Lung (tissue), 12 donors: ENCODE data around the gene PPP4R3B. TPM values are rescaled to one million over a fixed set of nuclear protein-coding genes. Genes with fewer than 3 reads are reported as not detected.

Source experiments
- ATAC-seq: fragments of 200-7000 bp; cut with Tn5 transposase; one replicate; pipeline ENCODE4 v1.9.1; 2020; ENCODE audit warnings: moderate number of reproducible peaks; ENCODE audit not compliant: insufficient read depth, low FRiP score
- DNase-seq, 3 donors: peaks; one replicate each; pipeline ENCODE4 v3.0.0-alpha.2; 2013 to 2017
- H3K27ac ChIP-seq, 2 donors: one replicate each; pipeline ENCODE4 v1.5.1; 2013; ENCODE audit warnings: mild to moderate bottlenecking in 2 of 2, moderate library complexity in 2 of 2, control low read depth in 1 of 2, inconsistent platforms in 1 of 2, low read depth in 1 of 2, low read length in 1 of 2
- H3K27me3 ChIP-seq, 3 donors: one replicate each; pipeline ENCODE4 v1.5.1; 2013; ENCODE audit warnings: low read length in 2 of 3; ENCODE audit not compliant: control insufficient read depth in 3 of 3, insufficient read depth in 3 of 3
- H3K36me3 ChIP-seq, 4 donors: one replicate each; pipeline ENCODE4 v1.5.1; 2013; ENCODE audit warnings: low read length in 4 of 4, mild to moderate bottlenecking in 1 of 4, moderate library complexity in 1 of 4; ENCODE audit not compliant: control insufficient read depth in 4 of 4, insufficient read depth in 4 of 4
- H3K4me1 ChIP-seq, 5 donors: one replicate each; pipeline ENCODE4 v1.5.1; 2013; ENCODE audit warnings: low read length in 5 of 5, mild to moderate bottlenecking in 2 of 5, moderate library complexity in 1 of 5; ENCODE audit not compliant: control insufficient read depth in 5 of 5, insufficient read depth in 5 of 5
- H3K4me3 ChIP-seq: one replicate; pipeline ENCODE4 v1.5.1; 2013; ENCODE audit warnings: mild to moderate bottlenecking, control low read depth, moderate library complexity
- H3K9ac ChIP-seq, 2 donors: one replicate each; pipeline ENCODE4 v1.5.1; 2013; ENCODE audit warnings: low read length in 2 of 2, control low read depth in 1 of 2; ENCODE audit not compliant: insufficient read depth in 1 of 2
- H3K9me3 ChIP-seq, 4 donors: one replicate each; pipeline ENCODE4 v1.5.1; 2013; ENCODE audit warnings: low read length in 3 of 4, mild to moderate bottlenecking in 1 of 4, moderate library complexity in 1 of 4; ENCODE audit not compliant: control insufficient read depth in 4 of 4, insufficient read depth in 3 of 4
- CTCF ChIP-seq: IDR thresholded peaks from 2 replicates; pipeline ENCODE4 v1.5.1; 2012; ENCODE audit warnings: mild to moderate bottlenecking; ENCODE audit errors: control extremely low read depth, extremely low read depth
- WGBS, 2 donors: extraction: QIAGEN DNeasy Blood & Tissue Kit; methylation state at CpG; one replicate each; pipeline ENCODE4 v1.1.7; 2013; 5-methylcytosine and 5-hydroxymethylcytosine counted together
- polyA plus RNA-seq, 2 donors: library from polyadenylated mRNA; stranded (reverse); fragments of 200-250 nt; gene quantifications; one replicate each; pipeline ENCODE4 v1.2.1, GENCODE V29; 2013
- total RNA-seq, 2 donors: library from RNA; depleted of rRNA in 1 of 2; stranded (reverse); fragments of >200 nt in 1 of 2; gene quantifications; one replicate each; pipeline ENCODE4 v1.2.1, GENCODE V29; 2014 to 2021
- donor health status: control.
- donor health status: control.
- donor health status: Bipolar disorder and iron deficiency.
- donor health status: healthy.
- donor health status: DM: yes; HTN: yes; CAD: no.

The PPP4R3B gene
- total and polyA plus RNA-seq, 4 donors: 25.3 to 132 (median 42.3) TPM

DNA sequence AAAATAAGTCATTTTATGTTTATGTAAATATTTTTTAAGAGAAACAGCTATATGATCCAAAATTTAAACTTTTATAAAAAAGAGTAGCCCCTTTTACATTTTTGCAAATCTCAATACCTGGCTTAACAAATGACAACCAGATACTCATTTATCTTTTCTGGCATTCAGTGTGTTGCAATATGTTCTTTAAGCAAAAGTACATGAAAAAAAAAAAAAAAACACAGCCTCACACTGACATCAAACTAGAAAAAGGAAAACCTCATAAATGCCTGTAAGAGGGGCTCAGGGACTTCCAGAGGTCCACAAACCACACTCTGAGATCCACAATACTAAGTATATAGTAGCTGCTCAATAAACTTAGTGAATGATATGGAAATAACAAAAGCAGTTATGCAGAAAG, 21.9 kb downstream of the PPP4R3B start:
- DNase-seq (no peak), ATAC-seq (no peak)
- no peak overlapping the region for H3K4me3 ChIP-seq
- H3K4me1 ChIP-seq: peaks cover 0 to 8% (median 0%) of the 10 kb centered on the region in 5 donors
- no peak for TF ChIP-seq CTCF
- H3K36me3 ChIP-seq: peaks cover 9 to 19% (median 13%) of the 10 kb centered on the region in 4 donors
- no peaks in the 10 kb centered on the region for H3K9me3 ChIP-seq
- no peak overlapping the region for H3K27ac ChIP-seq
- H3K9ac ChIP-seq: no peak overlapping the region
- no peaks in the 10 kb centered on the region for H3K27me3 ChIP-seq

DNA sequence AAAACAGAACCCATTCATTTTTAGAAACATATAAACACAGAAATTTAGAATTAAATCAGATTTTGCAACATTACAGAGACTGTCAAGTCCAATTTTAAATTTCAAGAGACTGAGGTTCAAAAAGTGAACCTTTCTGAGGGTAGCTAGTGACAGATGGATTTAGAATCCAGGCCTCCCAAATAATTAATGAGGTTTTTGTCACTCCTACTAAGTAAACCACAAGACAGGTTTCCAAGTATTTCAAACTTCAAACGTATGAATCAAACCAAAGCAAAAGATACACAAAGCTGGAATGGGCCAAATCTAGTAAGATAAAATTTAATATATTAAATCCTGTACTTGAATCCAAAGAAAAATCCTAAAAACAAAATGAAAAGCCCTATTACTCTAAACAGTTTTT, 25.3 kb downstream of the PPP4R3B start:
- Histone ChIP-seq H3K4me1 (peaks cover 0 to 8% (median 0%) of the 10 kb centered on the region in 5 donors), H3K9ac (no peak overlapping the region), H3K27me3 (no peaks in the 10 kb centered on the region), H3K36me3 (peaks cover 2 to 12% (median 5%) of the 10 kb centered on the region in 4 donors), H3K9me3 (no peaks in the 10 kb centered on the region), H3K27ac (no peak overlapping the region), H3K4me3 (no peak overlapping the region)
- 34 to 38% methylated on average over 1 of the region's 1 CpG for WGBS, 2 donors
- no peak for TF ChIP-seq CTCF
- DNase-seq (no peak), ATAC-seq (no peak)

DNA sequence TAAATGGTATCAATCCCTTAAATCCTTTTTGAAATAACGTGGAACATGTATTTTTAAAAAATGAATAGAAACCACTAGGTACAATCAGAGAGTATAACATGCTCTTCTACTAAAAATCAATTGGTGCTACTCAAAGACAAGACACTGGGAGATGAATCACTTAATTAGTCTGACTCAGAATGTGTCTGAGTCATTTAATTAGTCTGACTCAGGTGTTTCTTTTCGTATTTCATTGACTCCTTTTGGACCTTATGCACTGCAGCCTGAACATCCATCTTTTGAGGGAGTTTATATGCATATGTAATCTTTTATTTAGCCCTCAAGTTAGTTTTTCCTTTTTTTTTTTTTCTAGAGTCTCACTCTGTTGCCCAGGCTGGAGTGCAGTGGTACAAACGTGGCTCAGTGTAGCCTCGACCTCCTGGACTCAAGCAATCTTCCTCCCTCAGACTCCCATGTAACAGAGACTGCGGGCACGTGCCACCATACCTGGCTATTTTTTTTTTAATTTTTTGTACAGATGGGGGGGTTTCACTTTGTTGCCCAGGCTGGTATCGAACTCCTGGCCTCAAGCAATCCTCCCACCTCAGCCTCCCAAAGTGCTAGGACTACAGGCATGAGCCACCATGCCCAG, 26.5 kb downstream of the PPP4R3B start:
- peak; percentile 41 for ATAC-seq
- Histone ChIP-seq H3K4me3 (no peak overlapping the region), H3K4me1 (peaks cover 0 to 8% (median 0%) of the 10 kb centered on the region in 5 donors), H3K9ac (no peak overlapping the region), H3K9me3 (no peaks in the 10 kb centered on the region), H3K27ac (no peak overlapping the region), H3K36me3 (peaks cover 1 to 9% (median 4%) of the 10 kb centered on the region in 4 donors), H3K27me3 (no peaks in the 10 kb centered on the region)
- TF ChIP-seq CTCF: no peak
- no peak for DNase-seq
- WGBS, 2 donors: 82 to 93% methylated on average over 7 of the region's 7 CpGs
